HG02642 (cell line): Measurements from ENCODE around the gene RABL6.
A peak's percentile ranks its signal among the peaks of the same experiment; 100 is the strongest.
"Not testable (repeated sequence)": the region's sequence is repeated elsewhere in the genome, so short reads cannot be mapped to it uniquely, and the experiment has no call there.

ENCODE experiments used
- ATAC-seq: cut with Tn5 transposase; IDR thresholded peaks from one replicate; pipeline ENCODE4 v1.9.1; 2021; ENCODE audit warnings: mild to moderate bottlenecking; ENCODE audit not compliant: unreplicated experiment, poor library complexity

The RABL6 gene

DNA sequence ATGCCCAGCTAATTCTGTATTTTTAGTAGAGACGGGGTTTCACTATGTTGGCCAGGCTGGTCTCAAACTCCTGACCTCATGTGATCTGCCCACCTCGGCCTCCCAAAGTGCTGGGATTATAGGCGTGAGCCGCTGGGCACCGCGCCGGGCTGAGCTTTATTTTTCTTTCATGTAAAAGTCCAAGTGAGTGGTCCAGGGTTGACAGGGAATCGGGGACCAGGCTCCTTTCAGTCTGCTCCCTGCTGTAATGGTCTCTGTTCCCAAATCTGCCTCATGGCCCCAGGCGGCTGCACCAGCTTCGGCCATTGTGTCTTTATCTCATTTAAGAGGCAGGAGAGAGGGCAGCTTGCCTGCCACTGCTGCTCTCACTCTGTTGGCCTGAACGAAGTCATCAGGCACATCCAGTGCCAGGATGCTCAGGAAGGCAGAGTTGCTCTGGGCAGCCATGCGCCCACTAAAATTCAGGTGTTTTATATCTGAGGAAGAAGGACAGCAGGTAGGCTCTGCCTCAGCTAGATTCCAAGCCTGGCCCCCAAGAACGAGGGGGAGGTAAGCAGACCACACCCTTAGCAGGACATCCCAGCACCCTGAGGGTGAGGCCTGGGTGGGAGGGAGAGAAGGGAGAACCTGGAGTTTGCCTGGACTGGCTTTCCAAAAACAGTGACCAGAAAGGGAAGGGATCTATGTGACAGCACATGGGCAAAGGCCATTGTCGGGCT, 13.3 kb upstream of the RABL6 start:
- ATAC-seq: no peak

DNA sequence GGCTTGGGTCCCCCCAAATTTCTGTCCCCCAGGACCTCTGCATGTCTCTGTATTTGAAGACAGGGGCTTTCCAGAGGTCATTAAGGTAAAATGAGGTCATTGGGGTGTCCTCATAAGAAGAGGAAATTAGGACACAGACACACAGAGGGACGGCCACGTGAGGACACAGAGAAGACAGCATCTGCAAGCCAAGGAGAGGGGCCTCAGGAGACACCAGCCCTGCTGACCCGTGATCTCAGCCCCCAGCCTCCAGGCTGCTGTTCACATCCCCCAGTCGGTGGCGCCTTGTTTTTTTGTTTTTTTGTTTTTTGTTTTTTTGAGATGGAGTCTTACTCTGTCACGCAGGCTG, 12.8 kb upstream of the RABL6 start:
- no peak for ATAC-seq

DNA sequence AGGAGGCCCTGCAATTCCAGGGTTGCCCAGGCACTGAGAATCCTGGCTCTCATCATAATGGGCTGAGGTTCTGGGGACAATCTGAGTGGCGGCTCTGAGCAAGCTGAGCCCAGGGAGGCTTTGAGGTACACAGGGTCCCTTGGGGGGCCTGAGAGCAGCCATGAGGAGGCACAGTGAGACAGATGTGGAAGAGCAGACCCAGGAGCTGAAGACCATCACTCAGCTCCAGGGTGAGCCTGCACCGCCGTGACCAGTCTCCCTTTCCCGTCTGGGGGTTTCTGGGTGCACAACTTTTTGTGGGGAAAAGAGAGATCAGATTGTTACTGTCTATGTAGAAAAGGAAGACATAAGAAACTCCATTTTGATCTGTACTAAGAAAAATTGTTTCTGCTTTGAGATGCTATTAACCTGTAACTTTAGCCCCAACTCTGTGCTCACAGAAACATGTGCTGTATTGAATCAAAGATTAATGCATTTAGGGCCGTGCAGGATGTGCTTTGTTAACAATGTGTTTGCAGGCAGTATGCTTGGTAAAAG, 11.4 kb upstream of the RABL6 start, which contains the start of gene CCDC183:
CCDC183 (plus strand) TSS at position 101 of the 537 bp plus-strand sequence; CDS start at position 161, 60 bp downstream.
- no peak for ATAC-seq

DNA sequence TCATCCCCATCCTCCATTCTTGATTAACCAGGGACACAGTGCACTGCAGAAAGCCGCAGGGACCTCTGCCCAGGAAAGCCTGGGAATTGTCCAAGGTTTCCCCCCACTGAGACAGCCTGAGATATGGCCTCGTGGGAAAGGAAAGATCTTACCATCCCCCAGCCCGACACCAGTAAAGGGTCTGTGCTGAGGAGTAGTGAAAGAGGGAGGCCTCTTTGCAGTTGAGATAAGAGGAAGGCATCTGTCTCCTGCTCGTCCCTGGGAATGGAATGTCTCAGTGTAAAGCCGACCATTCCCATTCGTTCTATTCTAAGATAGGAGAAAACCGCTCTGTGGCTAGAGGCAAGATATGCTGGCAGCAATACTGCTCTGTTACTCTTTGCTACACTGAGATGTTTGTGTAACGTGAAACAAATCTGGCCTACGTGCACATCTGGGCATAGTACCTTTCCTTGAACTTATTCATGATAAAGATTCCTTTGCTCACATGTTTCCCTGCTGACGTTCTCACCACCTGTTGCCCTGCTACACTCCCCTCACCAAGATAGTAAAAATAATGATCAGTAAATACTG, 10.9 kb upstream of the RABL6 start:
- ATAC-seq: not testable (repeated sequence)

DNA sequence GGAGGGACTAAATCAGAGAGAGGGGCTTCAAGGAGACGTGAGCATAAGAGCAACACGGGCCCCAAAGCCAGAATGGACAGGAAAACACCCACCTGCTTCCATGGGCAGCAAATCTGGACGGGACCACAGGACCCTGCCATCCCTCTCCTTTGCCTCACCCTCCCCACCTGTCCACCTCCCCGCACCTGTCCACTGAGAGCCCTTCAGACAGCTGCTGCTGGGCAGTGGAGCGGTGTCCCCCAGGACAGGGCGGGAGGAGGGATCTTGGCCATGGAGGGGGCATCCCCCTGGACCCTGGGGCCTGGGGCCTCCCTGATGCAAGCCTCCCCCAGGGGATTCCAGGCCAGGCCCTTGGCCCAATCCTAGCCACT, 9.1 kb upstream of the RABL6 start:
- ATAC-seq: no peak

DNA sequence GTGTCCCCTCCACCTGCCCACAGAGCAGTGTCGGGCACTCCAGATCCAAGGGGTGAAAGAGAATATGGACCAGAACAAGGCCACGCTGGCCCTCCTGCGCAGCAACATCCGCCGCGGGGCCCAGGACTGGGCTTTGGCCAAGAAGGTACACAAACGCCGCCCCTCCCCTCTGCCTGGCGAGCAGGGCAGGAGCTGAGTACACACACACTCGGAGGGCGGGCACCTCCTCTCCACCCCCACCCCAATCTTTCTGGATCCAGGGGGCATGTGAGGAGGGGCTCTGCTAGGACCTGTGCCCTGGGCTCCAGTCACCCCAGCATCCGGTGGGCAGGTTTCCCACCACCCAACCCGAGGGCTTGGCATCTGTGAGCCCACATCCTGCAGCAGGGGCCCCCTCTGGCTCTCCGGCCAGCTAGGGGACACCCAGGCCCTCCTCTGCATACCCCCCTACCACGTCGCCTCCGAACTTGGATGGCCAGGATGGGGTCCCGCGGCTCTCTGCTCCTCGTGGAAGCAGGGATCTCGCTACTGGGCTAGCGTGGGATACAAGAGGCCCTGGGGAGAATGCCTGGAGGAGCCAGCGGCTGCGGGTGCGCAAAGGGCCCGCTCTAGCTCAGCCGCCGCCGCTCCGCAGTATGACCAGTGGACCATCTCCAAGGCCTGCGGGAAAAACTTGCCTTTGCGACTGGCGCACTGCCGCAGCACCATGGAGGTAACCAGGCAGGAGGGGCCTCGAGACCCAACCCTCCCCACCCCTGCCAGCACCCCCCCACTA, 8.5 kb upstream of the RABL6 start:
- no peak for ATAC-seq

DNA sequence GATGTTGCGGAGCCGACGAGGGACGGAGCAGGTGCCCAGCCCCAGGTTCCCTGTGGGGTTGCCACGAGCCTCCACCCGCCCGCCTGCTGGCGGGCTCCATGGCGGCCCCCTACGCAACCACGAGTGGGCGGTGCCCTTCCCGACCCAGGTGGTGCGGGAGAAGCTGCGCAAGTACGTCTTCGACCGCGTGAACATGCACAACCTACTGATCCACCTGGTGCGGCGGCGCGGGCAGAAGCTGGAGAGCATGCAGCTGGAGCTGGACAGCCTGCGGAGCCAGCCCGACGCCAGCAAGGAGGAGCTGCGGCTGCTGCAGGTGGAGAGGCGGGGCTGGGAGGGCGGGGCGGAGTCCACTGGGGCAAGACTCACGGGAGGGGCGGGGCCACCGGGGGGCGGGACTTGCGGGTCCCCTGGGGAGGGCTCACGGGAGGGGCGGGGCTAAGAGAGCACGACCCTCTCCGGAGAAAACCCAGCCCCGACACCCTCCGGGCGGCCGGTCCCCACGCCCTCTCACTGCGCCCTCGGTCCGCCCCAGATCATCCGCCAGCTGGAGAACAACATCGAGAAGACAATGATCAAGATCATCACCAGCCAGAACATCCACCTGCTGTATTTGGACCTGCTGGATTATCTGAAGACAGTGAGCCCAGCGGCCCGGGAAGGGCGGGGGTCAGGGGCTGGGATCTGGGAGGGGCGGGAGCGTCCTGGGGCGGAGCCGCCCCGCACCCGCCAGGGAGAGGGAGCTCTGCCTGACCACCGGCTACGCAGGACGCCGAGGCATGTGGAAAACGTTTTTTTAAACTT, 7.7 kb upstream of the RABL6 start:
- ATAC-seq: peak; percentile 48

DNA sequence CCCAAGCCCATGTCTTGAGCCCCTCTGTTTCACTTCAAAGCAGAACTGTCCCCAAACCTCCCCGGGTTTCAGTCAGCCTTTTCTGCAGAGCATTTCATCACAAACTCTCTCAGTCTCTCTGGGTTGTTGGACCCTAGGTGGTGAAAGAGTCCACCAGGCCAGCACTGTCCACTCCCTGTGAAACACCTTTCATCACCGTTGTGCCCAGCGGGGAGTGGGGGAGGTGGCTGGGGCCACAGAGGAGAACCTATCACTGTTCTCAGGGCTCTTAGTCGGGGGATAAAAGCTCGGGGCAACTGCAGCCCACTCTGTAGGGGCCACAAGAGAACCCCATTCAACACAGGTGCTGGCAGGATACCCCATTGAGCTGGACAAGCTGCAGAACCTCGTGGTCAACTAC, 5.4 kb upstream of the RABL6 start:
- no peak for ATAC-seq

DNA sequence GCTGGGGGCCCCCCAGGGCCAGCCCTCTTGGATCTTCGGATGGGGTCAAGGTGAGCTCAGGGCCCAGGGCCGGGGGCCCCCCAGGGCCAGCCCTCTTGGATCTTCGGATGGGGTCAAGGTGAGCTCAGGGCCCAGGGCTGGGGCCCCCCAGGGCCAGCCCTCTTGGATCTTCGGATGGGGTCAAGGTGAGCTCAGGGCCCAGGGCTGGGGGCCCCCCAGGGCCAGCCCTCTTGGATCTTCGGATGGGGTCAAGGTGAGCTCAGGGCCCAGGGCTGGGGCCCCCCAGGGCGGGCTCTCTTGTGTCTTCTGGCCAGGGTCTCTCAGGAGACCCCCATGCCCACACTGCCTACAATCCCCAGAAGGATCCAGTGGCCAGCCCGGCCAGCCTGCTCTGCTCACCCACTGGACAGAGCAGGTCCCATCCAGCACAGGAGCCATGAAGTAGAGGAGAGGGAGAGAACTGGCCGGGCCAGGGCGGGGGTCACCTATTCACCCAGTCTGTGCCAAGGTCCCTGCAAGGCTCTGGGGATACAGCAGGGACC, 4.7 kb upstream of the RABL6 start:
- not testable (repeated sequence) for ATAC-seq

DNA sequence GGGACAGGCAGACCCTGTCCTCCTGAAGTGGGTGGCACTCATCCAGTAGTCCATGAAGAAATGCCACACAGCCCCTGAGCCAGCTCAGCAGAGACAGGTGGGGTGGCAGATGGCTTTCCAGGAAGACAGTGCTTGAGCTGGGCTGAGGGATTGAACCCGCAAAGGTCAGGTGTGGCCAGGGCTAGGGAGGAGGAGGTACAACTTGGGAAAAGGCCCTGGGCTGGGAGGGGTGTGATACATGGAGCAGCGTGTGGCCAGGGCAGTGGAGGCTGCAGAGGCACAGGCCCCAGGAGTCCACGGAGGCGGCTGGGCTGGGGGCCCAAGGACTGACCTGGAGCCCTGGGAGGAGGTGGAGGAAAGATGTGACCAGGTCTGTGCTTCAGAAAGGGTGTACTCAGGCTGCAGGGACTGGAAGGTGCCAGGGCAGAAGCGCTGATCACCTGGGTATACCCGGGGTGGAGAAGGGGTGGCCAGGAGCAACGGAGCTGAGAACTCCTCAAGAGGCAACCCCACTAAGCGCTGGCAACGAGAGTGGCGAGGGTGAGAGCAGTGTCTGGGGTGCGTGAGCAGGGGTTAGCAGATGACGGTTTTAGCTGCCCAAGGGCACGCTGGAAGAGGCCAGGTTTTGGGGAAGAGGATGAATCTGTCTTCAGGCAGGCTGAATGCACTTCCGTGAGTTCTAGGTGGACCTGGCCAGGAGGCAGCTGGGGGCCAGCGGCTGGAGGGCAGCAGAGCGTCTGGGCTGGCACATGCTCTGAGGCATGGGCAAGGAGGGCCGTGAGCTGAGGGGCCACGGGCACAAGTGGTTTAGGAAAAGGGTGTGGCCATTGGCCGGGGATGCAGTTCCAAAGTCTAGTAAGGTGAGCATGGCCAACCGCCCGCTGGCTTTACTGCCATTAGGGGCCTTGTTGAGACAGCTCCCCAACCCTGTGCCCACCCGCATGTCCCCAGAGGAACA, 3.9 kb upstream of the RABL6 start:
- ATAC-seq: no peak

DNA sequence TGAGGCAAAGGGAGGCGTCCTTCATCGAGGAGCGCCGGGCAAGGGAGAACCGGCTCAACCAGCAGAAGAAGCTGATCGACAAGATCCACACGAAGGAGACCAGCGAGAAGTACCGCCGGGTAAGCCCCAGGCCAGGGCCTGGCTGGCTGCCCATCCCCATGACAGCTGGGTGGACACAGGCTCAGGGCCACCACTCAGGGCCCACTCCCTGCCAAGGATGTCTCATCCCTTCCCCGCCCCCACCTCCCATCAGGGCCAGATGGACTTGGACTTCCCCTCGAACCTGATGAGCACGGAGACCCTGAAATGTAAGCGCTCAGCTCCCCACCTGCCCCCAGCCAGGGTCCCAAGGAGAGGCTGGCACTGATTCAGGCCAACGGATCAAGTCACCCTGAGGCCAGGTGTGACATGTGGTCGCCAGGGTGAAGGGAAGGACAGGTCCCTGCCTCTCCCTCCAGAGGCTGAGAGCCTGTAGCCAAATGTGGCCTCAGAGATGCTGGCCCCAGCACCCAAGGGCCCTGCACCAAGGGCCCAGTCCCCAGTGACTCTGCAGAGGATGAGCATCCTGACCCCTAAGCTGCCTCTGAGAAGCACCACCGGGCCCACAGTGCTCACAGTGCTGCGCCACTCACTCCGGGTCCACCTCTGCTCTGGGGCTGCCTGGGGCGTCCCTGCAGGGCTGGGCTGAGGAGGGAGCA, 3.1 kb upstream of the RABL6 start:
- no peak for ATAC-seq

DNA sequence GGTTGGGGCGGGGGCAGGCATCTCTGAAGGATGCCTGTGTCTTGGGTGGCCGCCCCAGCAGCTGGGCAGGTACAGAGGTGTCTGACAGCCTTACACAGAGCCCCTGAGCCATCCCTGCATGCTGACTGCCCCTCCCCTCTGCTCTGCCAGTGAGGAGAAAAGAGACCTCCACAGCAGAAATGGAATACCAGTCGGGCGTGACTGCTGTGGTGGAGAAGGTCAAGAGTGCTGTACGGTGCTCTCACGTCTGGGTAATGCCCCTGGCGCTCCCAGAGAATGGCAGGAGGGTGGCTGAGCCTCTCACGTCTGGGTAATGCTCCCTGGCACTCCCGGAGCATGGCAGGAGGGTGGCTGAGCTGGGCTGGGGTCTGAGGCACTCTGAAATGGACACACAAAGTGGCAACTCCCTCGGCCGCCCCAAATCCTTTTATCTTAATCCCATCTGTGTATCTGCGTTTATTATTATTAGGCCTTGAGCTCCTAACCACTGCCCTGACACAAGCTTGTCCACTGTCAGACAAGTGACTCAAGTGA, 2.5 kb upstream of the RABL6 start:
- ATAC-seq: no peak

DNA sequence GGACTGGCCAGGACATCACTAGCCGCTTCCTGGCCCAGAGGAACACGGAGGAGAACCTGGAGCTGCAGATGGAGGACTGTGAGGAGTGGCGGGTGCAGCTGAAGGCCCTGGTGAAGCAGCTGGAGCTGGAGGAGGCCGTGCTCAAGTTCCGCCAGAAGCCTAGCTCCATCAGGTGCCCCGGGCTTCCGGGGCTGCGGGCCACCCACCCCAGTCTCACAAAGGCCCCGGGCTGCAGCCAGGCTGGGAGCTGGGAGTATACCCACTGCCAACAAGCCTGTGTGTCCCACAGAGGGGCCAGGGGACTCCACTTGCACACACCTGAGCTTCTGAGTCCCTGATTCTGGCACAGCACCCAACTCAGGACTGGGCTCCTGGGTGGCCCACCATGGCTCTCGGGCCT, 1.7 kb upstream of the RABL6 start:
- no peak for ATAC-seq

DNA sequence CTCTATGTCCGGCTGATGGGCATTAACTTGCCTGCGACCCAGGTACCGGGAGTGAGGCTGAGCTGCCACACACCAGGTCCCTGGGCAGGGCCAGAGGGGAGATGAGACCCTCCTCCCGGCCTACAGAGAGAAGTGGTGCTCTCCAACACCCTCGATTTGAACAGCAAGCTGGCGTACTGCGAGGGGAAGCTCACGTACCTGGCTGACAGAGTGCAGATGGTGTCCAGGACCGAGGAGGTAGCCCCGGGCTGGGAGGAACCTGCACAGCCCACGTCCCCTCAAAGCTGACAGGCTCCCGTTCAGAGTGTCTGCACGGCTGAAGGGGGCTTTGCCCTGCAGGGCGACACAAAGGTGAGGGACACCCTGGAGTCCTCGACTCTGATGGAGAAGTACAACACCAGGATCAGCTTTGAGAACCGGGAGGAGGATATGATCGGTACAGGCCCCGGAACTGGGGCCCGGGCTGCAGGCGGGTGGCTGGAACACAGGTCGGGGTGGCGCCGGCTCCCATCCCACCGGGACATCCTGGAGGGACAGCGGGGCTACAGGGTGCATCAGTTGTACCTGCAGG, 1.0 kb upstream of the RABL6 start:
- no peak for ATAC-seq

DNA sequence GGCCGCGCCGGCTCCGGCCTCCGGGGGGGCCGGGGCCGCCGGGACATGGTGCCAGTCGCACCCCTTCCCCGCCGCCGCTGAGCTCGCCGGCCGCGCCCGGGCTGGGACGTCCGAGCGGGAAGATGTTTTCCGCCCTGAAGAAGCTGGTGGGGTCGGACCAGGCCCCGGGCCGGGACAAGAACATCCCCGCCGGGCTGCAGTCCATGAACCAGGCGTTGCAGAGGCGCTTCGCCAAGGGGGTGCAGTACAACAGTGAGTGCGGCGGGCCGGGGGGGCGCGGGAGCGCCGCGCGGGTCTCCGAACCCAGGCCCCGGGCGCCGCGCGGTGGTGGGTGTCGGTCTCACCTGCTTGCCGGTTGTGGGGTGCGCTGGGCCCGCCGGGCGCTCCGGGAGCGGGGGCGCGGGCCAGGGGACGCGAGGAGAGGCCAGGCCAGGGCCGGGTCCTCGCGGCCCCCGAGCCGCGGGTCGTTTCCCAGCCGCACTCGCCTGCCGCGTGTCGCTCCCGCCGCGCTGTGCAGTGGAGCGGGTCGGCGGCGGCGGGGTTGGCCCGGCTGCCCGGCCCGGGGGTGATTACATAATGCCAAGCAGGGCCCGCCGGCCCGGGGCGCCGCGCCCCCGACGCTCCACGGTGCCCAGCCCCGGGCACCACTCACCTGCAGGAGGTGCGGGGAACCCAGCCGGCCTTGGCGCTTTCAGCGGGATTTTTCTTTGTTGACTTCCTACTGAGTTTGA, 492 bp downstream of the RABL6 start:
- ATAC-seq: peak; percentile 39

DNA sequence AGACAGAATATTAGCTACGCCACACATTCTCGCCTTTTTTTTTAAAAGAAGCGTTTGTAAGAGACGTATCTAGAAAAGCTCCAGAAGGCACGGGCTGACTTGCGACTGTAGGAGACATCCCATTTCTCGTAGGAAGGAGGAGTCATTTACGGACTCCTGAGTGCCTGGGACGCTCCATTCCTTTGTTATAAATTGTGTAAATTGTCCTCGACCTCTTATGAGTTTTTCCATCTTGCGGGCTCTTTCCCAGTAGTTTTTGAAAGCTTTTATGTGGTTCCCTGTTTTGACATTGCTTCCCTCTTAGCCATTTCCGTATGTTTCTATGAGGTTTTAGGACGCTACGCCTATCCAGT, 1.0 kb downstream of the RABL6 start:
- no peak for ATAC-seq

DNA sequence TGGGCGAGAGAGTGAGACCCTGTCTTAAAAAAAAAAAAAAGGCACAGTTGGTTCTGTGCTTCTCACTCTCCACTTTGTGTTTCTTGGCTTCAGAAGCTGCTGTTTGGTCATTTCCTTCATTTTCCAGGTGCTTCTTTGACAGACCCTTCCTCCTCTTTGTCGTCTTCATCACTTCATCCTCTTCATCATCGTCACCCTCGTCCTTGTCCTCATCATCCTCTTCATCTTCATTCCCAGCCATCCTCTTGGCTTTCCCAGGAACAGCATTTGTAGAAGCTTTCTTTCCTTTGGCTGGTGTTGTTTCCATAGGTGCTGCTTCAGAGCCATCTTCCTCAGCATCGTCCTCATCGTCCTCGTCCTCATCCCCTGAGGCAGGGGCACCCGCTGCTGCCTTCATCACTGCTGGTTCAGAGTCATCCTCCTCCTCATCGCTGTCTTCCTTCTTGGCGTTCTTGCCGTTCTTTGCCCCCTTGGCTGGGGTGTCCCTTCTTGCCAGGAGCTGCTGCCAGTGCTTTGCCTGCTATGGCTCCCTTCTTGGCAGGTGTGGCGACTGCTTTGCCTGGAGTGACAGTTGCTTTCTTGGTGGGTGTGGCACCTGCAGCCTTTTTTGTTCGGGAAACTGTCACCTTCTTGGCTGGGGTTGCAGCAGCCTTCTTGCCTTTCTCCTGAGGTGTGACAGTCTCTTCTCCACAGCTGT, 7.1 kb downstream of the RABL6 start:
- ATAC-seq: no peak
